HG03342 (cell line): ENCODE data around the gene RPL3.
"Not testable (repeated sequence)": the region's sequence is repeated elsewhere in the genome, so short reads cannot be mapped to it uniquely, and the experiment has no call there.

Experiments
- ATAC-seq: cut with Tn5 transposase; IDR thresholded peaks from one replicate; pipeline ENCODE4 v1.9.1; 2021; ENCODE audit warnings: mild to moderate bottlenecking, moderate library complexity; ENCODE audit not compliant: unreplicated experiment

The RPL3 gene

DNA sequence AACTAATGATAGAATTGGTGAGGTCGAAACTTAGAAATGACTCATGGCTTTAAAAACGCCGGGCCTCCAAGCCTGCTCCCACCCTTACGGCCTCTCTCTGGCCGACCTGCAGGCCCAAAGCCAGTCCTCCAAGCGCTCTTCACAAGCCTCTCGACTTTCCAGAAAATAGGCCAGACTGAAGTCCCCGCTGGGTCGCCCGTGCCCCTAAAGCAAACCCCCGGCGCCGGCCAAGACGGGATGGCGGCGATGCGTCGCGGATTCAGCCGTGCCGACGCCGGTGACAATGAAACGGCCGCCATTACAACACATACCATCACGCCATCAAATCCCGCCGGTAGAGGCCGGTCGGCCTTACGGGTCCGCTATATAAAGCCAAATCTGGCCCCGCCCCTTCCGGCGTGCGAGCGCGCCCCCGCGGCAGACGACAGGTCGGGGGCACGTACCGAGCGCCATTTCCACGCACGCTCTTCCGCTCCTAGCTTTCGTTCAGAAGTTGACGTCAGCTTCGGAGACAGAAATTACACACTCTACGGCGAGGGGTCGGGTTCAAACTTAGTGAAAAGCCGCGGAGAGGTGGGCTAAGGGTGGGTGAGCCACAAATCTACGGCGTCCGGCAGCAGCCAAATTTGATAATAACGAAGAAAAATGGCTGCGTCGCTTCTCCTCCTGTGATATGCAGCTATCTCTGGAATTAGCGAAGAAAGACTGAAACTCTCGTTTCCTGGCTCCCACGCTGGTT, at the start of gene RPL3:
Gene RPL3 (minus strand): TSS at position 340 of the 739 bp plus-strand sequence. CDS start 26 bp downstream, at position 314.
- peak; percentile 69 for ATAC-seq

DNA sequence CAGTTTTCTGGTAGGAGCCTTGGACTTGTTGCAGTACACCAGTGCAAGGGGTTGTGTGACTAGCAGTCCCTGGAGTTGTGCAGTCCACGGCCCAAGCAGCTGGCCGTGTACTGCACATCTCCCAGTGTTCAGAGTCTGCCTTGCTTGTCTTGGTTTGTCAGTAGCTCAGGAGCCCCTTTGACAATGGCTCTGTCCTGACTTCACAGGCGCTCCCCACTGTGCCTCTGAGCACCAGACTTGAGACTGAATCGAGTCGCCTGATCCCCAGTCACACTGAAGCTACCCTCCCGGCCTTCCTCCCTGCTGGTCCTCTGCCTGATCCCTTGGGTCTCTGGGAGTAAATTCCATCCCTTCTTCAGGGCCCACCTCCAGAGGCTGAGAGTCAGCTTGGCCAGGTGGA, 49.8 kb upstream of the RPL3 start:
- ATAC-seq, result no peak

DNA sequence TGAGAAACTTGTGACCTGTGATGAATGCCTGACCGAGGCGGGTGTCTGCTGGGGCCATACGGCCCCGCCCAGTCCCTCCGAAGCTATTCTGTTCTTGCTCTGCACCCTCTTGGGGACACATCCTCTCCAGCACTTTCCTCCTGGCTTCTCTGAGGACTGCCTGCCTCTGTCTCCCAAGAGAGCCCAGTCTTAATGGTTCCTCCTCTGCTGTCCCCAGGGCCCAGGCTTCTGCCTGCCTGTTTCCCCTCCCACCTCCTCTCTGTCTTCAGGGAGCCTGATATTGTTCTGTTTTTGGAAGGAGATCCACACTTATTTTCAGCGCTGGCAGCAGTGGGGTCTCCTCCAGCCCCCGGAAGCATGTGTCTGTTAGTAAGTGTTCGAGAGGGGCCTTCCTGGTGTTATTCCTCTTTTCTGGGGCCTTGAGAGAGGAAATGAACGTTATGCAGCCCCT, 49.1 kb upstream of the RPL3 start:
- ATAC-seq, result no peak

- no peak for ATAC-seq
These were observed 47.6 kb upstream of the RPL3 start for GRCh38 chr22:39367035-39367434.

DNA sequence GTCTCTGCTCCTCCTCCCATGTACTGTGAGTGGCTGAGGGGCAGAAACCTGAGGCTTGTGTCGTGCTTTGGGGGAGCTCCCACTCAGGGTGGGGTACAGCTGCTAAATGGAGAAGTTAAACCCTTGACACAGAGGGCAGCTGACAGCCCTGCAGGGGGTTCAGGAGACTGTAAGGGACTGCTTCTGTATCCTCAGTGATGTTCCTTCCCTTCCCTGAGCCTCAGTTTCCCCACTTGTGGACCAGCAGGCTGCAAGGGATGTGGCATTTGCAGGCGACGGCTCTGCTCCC, 46.0 kb upstream of the RPL3 start:
- no peak for ATAC-seq

GRCh38 chr22:39364714-39365491, 45.5 kb upstream of the RPL3 start:
- ATAC-seq, result no peak

- no peak for ATAC-seq
These were observed 44.5 kb upstream of the RPL3 start for GRCh38 chr22:39363751-39364515.

GRCh38 chr22:39362932-39363331, 43.5 kb upstream of the RPL3 start:
- ATAC-seq, result no peak

DNA sequence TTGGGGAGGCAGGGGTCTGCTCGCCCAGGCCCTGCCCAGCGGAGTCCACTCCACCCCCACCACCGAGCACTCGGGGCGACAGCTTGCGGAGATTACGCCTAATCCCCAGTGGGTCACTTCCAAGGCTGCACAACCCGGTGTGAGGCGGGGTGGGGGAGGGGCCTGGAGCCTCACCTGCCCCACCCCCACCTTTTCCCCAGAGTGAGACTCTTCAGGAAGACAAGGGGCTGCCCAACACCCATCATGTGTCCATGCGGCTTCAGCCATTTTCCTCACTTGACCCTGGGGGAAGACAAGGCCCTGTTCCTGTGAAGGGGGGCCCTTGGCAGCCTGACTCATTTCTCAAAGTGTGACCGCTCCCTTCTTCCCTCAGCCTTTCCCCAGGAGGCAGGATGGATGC, 42.8 kb upstream of the RPL3 start:
- no peak for ATAC-seq

GRCh38 chr22:39361496-39361895, 42.1 kb upstream of the RPL3 start:
- ATAC-seq, result no peak

- no peak for ATAC-seq
These were observed 41.4 kb upstream of the RPL3 start for GRCh38 chr22:39360674-39361413.

DNA sequence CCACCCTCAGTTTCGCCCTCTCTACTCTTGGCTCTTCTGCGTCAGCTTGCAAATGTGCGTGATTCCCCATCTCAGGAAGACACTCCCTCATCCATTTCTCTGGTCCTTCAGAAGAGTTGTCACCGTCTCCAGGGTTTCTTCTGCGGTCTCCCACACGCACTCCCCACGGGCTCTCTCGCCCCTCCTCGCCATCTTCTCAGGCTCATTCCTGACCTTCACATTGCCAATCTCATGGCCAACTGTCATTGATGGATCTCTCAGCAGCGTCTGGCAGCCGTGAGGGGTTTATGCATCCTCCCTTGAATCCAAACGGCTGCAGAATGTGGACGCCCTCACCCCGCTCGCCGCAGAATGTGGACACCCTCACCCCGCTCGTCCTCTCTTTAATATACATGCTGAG, 40.8 kb upstream of the RPL3 start:
- ATAC-seq, result no peak

DNA sequence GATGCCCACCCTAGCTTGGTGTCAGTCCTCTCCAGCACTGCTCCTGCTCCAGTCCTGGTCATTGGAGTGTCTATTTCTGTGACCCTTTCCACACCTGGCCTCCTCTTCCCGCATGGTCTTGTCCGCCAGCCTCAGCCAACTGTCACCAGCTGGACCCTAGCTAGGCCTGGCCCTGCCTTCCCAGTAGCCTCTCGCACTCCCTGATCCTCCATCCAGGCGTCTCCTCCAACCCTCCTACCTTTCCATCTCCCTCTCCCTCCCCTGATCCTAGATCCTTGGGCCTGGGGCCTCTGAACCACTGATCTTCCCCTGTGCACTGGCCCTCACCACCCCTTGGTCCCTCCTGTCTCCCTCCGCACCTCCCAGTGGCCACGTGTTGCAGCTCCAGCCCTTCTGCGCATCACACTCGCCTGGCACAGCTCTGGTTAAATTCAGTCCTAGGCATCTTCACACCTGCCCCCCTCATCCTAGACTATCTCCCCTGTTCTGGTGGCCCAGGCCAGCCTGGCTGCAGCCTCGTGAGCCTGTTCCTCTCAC, 40.3 kb upstream of the RPL3 start:
- no peak for ATAC-seq

- not testable (repeated sequence) for ATAC-seq
These were observed 38.8 kb upstream of the RPL3 start for GRCh38 chr22:39358197-39358596.

DNA sequence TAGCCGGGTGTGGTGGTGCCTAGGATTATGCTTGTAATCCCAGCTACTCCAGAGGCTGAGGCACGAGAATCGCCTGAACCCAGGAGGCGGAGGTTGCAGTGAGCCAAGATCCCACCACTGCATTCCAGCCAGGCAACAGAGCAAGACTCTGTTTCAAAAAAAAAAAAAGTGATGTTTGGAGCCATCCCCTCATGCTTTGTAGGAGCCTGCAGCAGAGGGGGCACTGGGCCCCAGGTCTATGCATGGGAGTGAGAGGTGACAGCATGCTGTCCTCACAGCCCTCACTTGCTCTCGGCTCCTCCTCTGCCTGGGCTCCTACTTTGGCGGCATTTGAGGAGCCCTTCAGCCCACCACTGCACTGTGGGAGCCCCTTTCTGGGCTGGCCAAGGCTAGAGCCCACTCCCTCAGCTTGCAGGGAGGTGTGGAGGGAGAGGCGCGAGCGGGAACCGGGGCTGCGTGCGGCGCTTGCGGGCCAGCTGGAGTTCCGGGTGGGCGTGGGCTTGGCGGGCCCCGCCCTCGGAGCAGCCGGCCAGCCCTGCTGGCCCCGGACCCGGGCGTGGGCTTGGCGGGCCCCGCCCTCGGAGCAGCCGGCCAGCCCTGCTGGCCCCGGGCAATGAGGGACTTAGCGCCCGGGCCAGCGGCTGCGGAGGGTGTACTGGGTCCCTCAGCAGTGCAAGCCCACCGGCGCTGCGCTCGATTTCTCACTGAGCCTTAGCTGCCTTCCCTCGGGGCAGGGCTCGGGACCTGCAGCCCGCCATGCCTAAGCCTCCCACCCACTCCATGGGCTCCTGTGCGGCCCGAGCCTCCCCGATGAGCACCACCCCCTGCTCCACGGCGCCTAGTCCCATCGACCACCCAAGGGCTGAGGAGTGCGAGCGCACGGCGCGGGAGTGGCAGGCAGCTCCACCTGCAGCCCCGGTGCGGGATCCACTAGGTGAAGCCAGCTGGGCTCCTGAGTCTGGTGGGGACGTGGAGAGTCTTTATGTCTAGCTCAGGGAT, 38.0 kb upstream of the RPL3 start:
- not testable (repeated sequence) for ATAC-seq

- ATAC-seq, result no peak
These were observed 37.0 kb upstream of the RPL3 start for GRCh38 chr22:39356464-39356863.

- not testable (repeated sequence) for ATAC-seq
These were observed 36.4 kb upstream of the RPL3 start for GRCh38 chr22:39355805-39356204.

DNA sequence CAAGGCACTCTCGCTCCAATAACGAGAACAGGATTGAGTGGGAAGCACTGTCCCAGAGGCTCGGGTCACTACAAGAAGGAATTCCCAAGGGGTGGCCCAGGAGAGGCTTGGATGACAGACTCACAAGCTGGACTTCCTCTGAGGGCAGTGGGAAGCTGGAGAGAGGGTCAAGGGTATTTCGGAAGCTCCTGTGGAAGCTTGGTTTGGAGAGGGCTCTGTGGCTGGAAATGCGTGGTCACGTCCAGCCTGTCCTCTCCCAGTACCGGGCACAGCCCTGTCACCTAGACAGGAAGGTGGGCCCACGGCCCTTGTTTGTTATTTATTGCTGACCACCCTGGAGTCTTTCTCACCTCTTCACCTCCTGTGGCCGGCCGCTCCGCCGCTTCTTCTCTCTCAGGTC, 35.7 kb upstream of the RPL3 start:
- no peak for ATAC-seq

- ATAC-seq, result no peak
These were observed 33.9 kb upstream of the RPL3 start for GRCh38 chr22:39353346-39353745.
